ENCODE results near the gene CDKAL1.

- TF ChIP-seq YY1 (IDR thresholded peaks at IDR 0.05; ENCODE audit: insufficient read depth, insufficient read length) = no peak
- no peak for TF ChIP-seq ZNF274 (IDR thresholded peaks at IDR 0.05; ENCODE audit: low read depth, low read length)
- no peak for TF ChIP-seq SUZ12 (IDR thresholded peaks at IDR 0.05; ENCODE audit: extremely low read depth, insufficient read depth, insufficient read length)
Observed at GRCh38 chr6:21026576-21027273, 492.5 kb downstream of the CDKAL1 start.
